Stimulated activated naive CD8-positive, alpha-beta T cell treated with anti-CD3 and anti-CD28 coated beads, Interleukin-15, Interleukin-2, amounts not matched to agents 100 ng/mL and 50 ng/mL, for 24 hours (primary cell): ENCODE data around the gene SLC25A46.
A peak's percentile ranks its signal among the peaks of the same experiment; 100 is the strongest.
"Not testable (repeated sequence)": the region's sequence is repeated elsewhere in the genome, so short reads cannot be mapped to it uniquely, and the experiment has no call there.

Source experiments
- H3K27ac Mint-ChIP-seq: one replicate; pipeline ENCODE4 v1.8.0; 2021; ENCODE audit warnings: mild to moderate bottlenecking, mixed read lengths
- H3K27me3 Mint-ChIP-seq: one replicate; pipeline ENCODE4 v1.8.0; 2021; ENCODE audit warnings: mixed read lengths
- H3K36me3 Mint-ChIP-seq: one replicate; pipeline ENCODE4 v1.8.0; 2021; ENCODE audit warnings: low read depth, mixed read lengths
- H3K4me1 Mint-ChIP-seq: one replicate; pipeline ENCODE4 v1.8.0; 2021; ENCODE audit warnings: low read depth, mixed read lengths
- H3K4me3 Mint-ChIP-seq: one replicate; pipeline ENCODE4 v1.8.0; 2021; ENCODE audit warnings: mild to moderate bottlenecking, mixed read lengths
- H3K9me3 Mint-ChIP-seq: one replicate; pipeline ENCODE4 v1.8.0; 2021; ENCODE audit warnings: mixed read lengths

SLC25A46 gene

GRCh38 chr5:110735556-110735955 lies 3.3 kb upstream of the SLC25A46 start:
- no peak overlapping the region for H3K27ac Mint-ChIP-seq
- no peaks in the 10 kb centered on the region for H3K9me3 Mint-ChIP-seq
- peaks cover 4% of the 10 kb centered on the region for H3K36me3 Mint-ChIP-seq
- H3K4me3 Mint-ChIP-seq = no peak overlapping the region
- peaks cover 19% of the 10 kb centered on the region for H3K4me1 Mint-ChIP-seq
- peaks cover 28% of the 10 kb centered on the region for H3K27me3 Mint-ChIP-seq

- peaks cover 30% of the 10 kb centered on the region for H3K4me1 Mint-ChIP-seq
- H3K27me3 Mint-ChIP-seq = peaks cover 27% of the 10 kb centered on the region
- H3K36me3 Mint-ChIP-seq = peaks cover 4% of the 10 kb centered on the region
- H3K4me3 Mint-ChIP-seq = no peak overlapping the region
- H3K27ac Mint-ChIP-seq = no peak overlapping the region
- no peaks in the 10 kb centered on the region for H3K9me3 Mint-ChIP-seq
These were observed 2.1 kb upstream of the SLC25A46 start for GRCh38 chr5:110736753-110737152.

GRCh38 chr5:110738503-110738811 lies 350 bp upstream of the SLC25A46 start:
- peak overlapping the region; percentile 96 for H3K27ac Mint-ChIP-seq
- H3K9me3 Mint-ChIP-seq = no peaks in the 10 kb centered on the region
- H3K4me1 Mint-ChIP-seq = peaks cover 35% of the 10 kb centered on the region
- peak overlapping the region; percentile 99 for H3K4me3 Mint-ChIP-seq
- peaks cover 10% of the 10 kb centered on the region for H3K36me3 Mint-ChIP-seq
- H3K27me3 Mint-ChIP-seq = peaks cover 16% of the 10 kb centered on the region

- Mint-ChIP-seq H3K27me3 (no peaks in the 10 kb centered on the region), H3K36me3 (peaks cover 66% of the 10 kb centered on the region), H3K27ac (peak overlapping the region; percentile 90), H3K4me3 (peak overlapping the region; percentile 27), H3K9me3 (no peaks in the 10 kb centered on the region), H3K4me1 (peaks cover 48% of the 10 kb centered on the region)
These were observed 13.3 kb downstream of the SLC25A46 start for GRCh38 chr5:110751902-110752762.

GRCh38 chr5:110752953-110753352 lies 14.1 kb downstream of the SLC25A46 start:
- Mint-ChIP-seq H3K27ac (peak overlapping the region; percentile 90), H3K4me1 (peaks cover 48% of the 10 kb centered on the region), H3K27me3 (no peaks in the 10 kb centered on the region), H3K9me3 (no peaks in the 10 kb centered on the region), H3K36me3 (peaks cover 63% of the 10 kb centered on the region), H3K4me3 (peak overlapping the region; percentile 27)

GRCh38 chr5:110753600-110753999 lies 14.8 kb downstream of the SLC25A46 start:
- H3K36me3 Mint-ChIP-seq = peaks cover 63% of the 10 kb centered on the region
- no peaks in the 10 kb centered on the region for H3K9me3 Mint-ChIP-seq
- peaks cover 48% of the 10 kb centered on the region for H3K4me1 Mint-ChIP-seq
- no peaks in the 10 kb centered on the region for H3K27me3 Mint-ChIP-seq
- no peak overlapping the region for H3K4me3 Mint-ChIP-seq
- no peak overlapping the region for H3K27ac Mint-ChIP-seq

- Mint-ChIP-seq H3K27me3 (no peaks in the 10 kb centered on the region), H3K4me3 (no peak overlapping the region), H3K36me3 (peaks cover 57% of the 10 kb centered on the region), H3K9me3 (no peaks in the 10 kb centered on the region), H3K4me1 (peaks cover 48% of the 10 kb centered on the region), H3K27ac (peak overlapping the region; percentile 74)
These were observed 15.4 kb downstream of the SLC25A46 start for GRCh38 chr5:110754181-110754580.

GRCh38 chr5:110757118-110757729 lies 18.4 kb downstream of the SLC25A46 start:
- Mint-ChIP-seq H3K9me3 (no peaks in the 10 kb centered on the region), H3K36me3 (peaks cover 43% of the 10 kb centered on the region), H3K4me1 (peaks cover 31% of the 10 kb centered on the region), H3K27me3 (no peaks in the 10 kb centered on the region), H3K27ac (no peak overlapping the region), H3K4me3 (no peak overlapping the region)

- Mint-ChIP-seq H3K9me3 (no peaks in the 10 kb centered on the region), H3K27me3 (no peaks in the 10 kb centered on the region), H3K27ac (no peak overlapping the region), H3K4me3 (no peak overlapping the region), H3K36me3 (peaks cover 22% of the 10 kb centered on the region), H3K4me1 (peaks cover 3% of the 10 kb centered on the region)
These were observed 21.4 kb downstream of the SLC25A46 start for GRCh38 chr5:110760158-110760557.

- Mint-ChIP-seq H3K4me1 (no peaks in the 10 kb centered on the region), H3K4me3 (no peak overlapping the region), H3K27ac (no peak overlapping the region), H3K36me3 (peaks cover 6% of the 10 kb centered on the region), H3K27me3 (peaks cover 10% of the 10 kb centered on the region), H3K9me3 (no peaks in the 10 kb centered on the region)
These were observed 29.5 kb downstream of the SLC25A46 start for GRCh38 chr5:110768138-110768860.

- no peaks in the 10 kb centered on the region for H3K9me3 Mint-ChIP-seq
- H3K27ac Mint-ChIP-seq = no peak overlapping the region
- H3K27me3 Mint-ChIP-seq = peaks cover 15% of the 10 kb centered on the region
- peaks cover 6% of the 10 kb centered on the region for H3K36me3 Mint-ChIP-seq
- H3K4me3 Mint-ChIP-seq = no peak overlapping the region
- no peaks in the 10 kb centered on the region for H3K4me1 Mint-ChIP-seq
These were observed 30.3 kb downstream of the SLC25A46 start for GRCh38 chr5:110769000-110769681.

- H3K4me1 Mint-ChIP-seq = no peaks in the 10 kb centered on the region
- no peaks in the 10 kb centered on the region for H3K9me3 Mint-ChIP-seq
- no peak overlapping the region for H3K27ac Mint-ChIP-seq
- peaks cover under 1% of the 10 kb centered on the region for H3K36me3 Mint-ChIP-seq
- peaks cover 15% of the 10 kb centered on the region for H3K27me3 Mint-ChIP-seq
- H3K4me3 Mint-ChIP-seq = no peak overlapping the region
These were observed 31.5 kb downstream of the SLC25A46 start for GRCh38 chr5:110770286-110770685.

GRCh38 chr5:110784901-110785300 lies 46.1 kb downstream of the SLC25A46 start:
- Mint-ChIP-seq H3K36me3 (no peaks in the 10 kb centered on the region), H3K27me3 (no peaks in the 10 kb centered on the region), H3K27ac (no peak overlapping the region), H3K4me3 (no peak overlapping the region), H3K9me3 (peaks cover 3% of the 10 kb centered on the region), H3K4me1 (no peaks in the 10 kb centered on the region)

GRCh38 chr5:110785356-110785755 lies 46.5 kb downstream of the SLC25A46 start:
- H3K9me3 Mint-ChIP-seq = peaks cover 3% of the 10 kb centered on the region
- H3K27me3 Mint-ChIP-seq = no peaks in the 10 kb centered on the region
- H3K36me3 Mint-ChIP-seq = no peaks in the 10 kb centered on the region
- H3K4me3 Mint-ChIP-seq = no peak overlapping the region
- H3K27ac Mint-ChIP-seq = no peak overlapping the region
- no peaks in the 10 kb centered on the region for H3K4me1 Mint-ChIP-seq

GRCh38 chr5:110788006-110788405 lies 49.2 kb downstream of the SLC25A46 start:
- not testable (repeated sequence) for H3K36me3 Mint-ChIP-seq, H3K27ac Mint-ChIP-seq, H3K4me3 Mint-ChIP-seq, H3K27me3 Mint-ChIP-seq, H3K4me1 Mint-ChIP-seq, H3K9me3 Mint-ChIP-seq
